Liver (tissue), 9 donors: ENCODE measurements around the gene MTCH2. TPM values are rescaled to one million over a fixed set of nuclear protein-coding genes. Genes with fewer than 3 reads are reported as not detected.

ENCODE experiments used
- DNase-seq: peaks from one replicate; pipeline ENCODE4 v3.0.0-alpha.2; 2017; ENCODE audit warnings: low spot score
- H3K27ac ChIP-seq, 2 donors: one replicate each; pipeline ENCODE4 v1.7.0; 2013; ENCODE audit warnings: inconsistent platforms in 2 of 2, low read length in 2 of 2, control low read depth in 1 of 2, low read depth in 1 of 2, mild to moderate bottlenecking in 1 of 2
- H3K27me3 ChIP-seq, 4 donors: one replicate each; pipeline versions ENCODE4 v1.6.1 to v1.7.0; 2013; ENCODE audit warnings: low read length in 3 of 4, inconsistent platforms in 1 of 4, mild to moderate bottlenecking in 1 of 4, moderate library complexity in 1 of 4; ENCODE audit not compliant: control insufficient read depth in 4 of 4, insufficient read depth in 4 of 4
- H3K36me3 ChIP-seq, 4 donors: one replicate each; pipeline versions ENCODE4 v1.6.1 to v1.7.0; 2013; ENCODE audit warnings: low read length in 3 of 4, mild to moderate bottlenecking in 3 of 4, low read depth in 1 of 4, moderate library complexity in 1 of 4; ENCODE audit not compliant: control insufficient read depth in 4 of 4, insufficient read depth in 3 of 4
- H3K4me1 ChIP-seq, 4 donors: one replicate each; pipeline versions ENCODE4 v1.6.1 to v1.7.0; 2013; ENCODE audit warnings: low read length in 3 of 4, mild to moderate bottlenecking in 3 of 4, moderate library complexity in 1 of 4; ENCODE audit not compliant: control insufficient read depth in 4 of 4, insufficient read depth in 4 of 4
- H3K4me3 ChIP-seq, 3 donors: one replicate each; pipeline versions ENCODE4 v1.6.1 to v1.7.0; 2013; ENCODE audit warnings: low read length in 3 of 3, control low read depth in 1 of 3, low read depth in 1 of 3, mild to moderate bottlenecking in 1 of 3
- H3K9ac ChIP-seq, 2 donors: one replicate each; pipeline ENCODE4 v1.7.0; 2013; ENCODE audit warnings: low read length in 2 of 2, mild to moderate bottlenecking in 2 of 2, moderate library complexity in 2 of 2, control low read depth in 1 of 2, low read depth in 1 of 2
- H3K9me3 ChIP-seq, 4 donors: one replicate each; pipeline versions ENCODE4 v1.6.1 to v1.7.0; 2013; ENCODE audit warnings: low read length in 3 of 4; ENCODE audit not compliant: control insufficient read depth in 4 of 4
- ATF3 ChIP-seq: IDR thresholded peaks from 2 replicates; pipeline ENCODE4 v1.6.1; 2016; ENCODE audit warnings: antibody characterized with exemption
- EGR1 ChIP-seq, 2 donors: IDR thresholded peaks; 2 replicates each; pipeline ENCODE4 v1.6.1; 2016 to 2018; ENCODE audit warnings: antibody characterized with exemption in 2 of 2, low read depth in 2 of 2
- FOXA2 ChIP-seq: IDR thresholded peaks from 2 replicates; pipeline ENCODE4 v1.6.1; 2016; ENCODE audit warnings: antibody characterized with exemption
- GABPA ChIP-seq, 2 donors: IDR thresholded peaks in 1 of 2; conservative IDR thresholded peaks in 1 of 2; 2 replicates each; pipeline ENCODE4 v1.6.1; 2016; ENCODE audit warnings: antibody characterized with exemption in 2 of 2, mild to moderate bottlenecking in 1 of 2, moderate library complexity in 1 of 2
- HNF4A ChIP-seq, 2 donors: conservative IDR thresholded peaks; 2 replicates each; pipeline ENCODE4 v1.6.1; 2016; ENCODE audit warnings: antibody characterized with exemption in 2 of 2, mild to moderate bottlenecking in 2 of 2
- HNF4G ChIP-seq: IDR thresholded peaks from 2 replicates; pipeline ENCODE4 v1.6.1; 2016; ENCODE audit warnings: antibody characterized with exemption
- JUND ChIP-seq, 2 donors: IDR thresholded peaks; 2 replicates each; pipeline ENCODE4 v1.6.1; 2016; ENCODE audit warnings: antibody characterized with exemption in 2 of 2
- NR2F2 ChIP-seq: IDR thresholded peaks from 2 replicates; pipeline ENCODE4 v1.6.1; 2016; ENCODE audit warnings: antibody characterized with exemption
- RAD21 ChIP-seq, 2 donors: IDR thresholded peaks; 2 replicates each; pipeline ENCODE4 v1.6.1; 2016; ENCODE audit warnings: antibody characterized with exemption in 2 of 2, mild to moderate bottlenecking in 2 of 2
- REST ChIP-seq: IDR thresholded peaks from 2 replicates; pipeline ENCODE4 v1.6.1; 2016; ENCODE audit warnings: antibody characterized with exemption, mild to moderate bottlenecking
- RXRA ChIP-seq, 2 donors: IDR thresholded peaks; 2 replicates each; pipeline ENCODE4 v1.6.1; 2017 to 2018; ENCODE audit warnings: antibody characterized with exemption in 2 of 2, mild to moderate bottlenecking in 1 of 2
- SP1 ChIP-seq: IDR thresholded peaks from 2 replicates; pipeline ENCODE4 v1.6.1; 2018; ENCODE audit warnings: antibody characterized with exemption, mild to moderate bottlenecking
- YY1 ChIP-seq: IDR thresholded peaks from 2 replicates; pipeline ENCODE4 v1.6.1; 2016; ENCODE audit warnings: antibody characterized with exemption, mild to moderate bottlenecking
- ZBTB33 ChIP-seq: IDR thresholded peaks from 2 replicates; pipeline ENCODE4 v1.6.1; 2016; ENCODE audit warnings: antibody characterized with exemption
- WGBS: extraction: QIAGEN DNeasy Blood & Tissue Kit; methylation state at CpG from one replicate; pipeline ENCODE4 v1.1.7; 2013; 5-methylcytosine and 5-hydroxymethylcytosine counted together
- polyA plus RNA-seq, 2 donors: library from polyadenylated mRNA; stranded (reverse) in 1 of 2; unstranded in 1 of 2; fragments of 200-250 nt in 1 of 2; fragments of >200 nt in 1 of 2; fragmentation: Nextera tagmentation in 1 of 2; extraction: Ambion mirVana in 1 of 2; gene quantifications; one replicate each; pipeline versions ENCODE4 v1.2.1 to v1.2.3, GENCODE V29; 2013 to 2015
- total RNA-seq, 2 donors: library from RNA; depleted of rRNA; stranded (reverse); fragments of >200 nt; gene quantifications; one replicate each; pipeline ENCODE4 v1.2.3, GENCODE V29; 2014
- donor health status: healthy.
- donor health status: healthy.
- donor health status: healthy.
- donor health status: healthy.
- donor health status: healthy.

MTCH2 gene
- total and polyA plus RNA-seq, 4 donors, result 62.5 to 304 (median 126) TPM

GRCh38 chr11:47603295-47603694, 39.1 kb downstream of the MTCH2 start:
- no peaks in the 10 kb centered on the region for H3K4me1 ChIP-seq

GRCh38 chr11:47599902-47600301, 42.5 kb downstream of the MTCH2 start:
- 75% methylated on average over 4 of the region's 4 CpGs for WGBS
- Histone ChIP-seq H3K36me3 (no peaks in the 10 kb centered on the region), H3K27ac (no peak overlapping the region), H3K9me3 (no peaks in the 10 kb centered on the region), H3K27me3 (no peaks in the 10 kb centered on the region), H3K9ac (no peak overlapping the region), H3K4me1 (no peaks in the 10 kb centered on the region), H3K4me3 (no peak overlapping the region)
- TF ChIP-seq HNF4A (conservative IDR thresholded peaks at IDR 0.05) (no peak), RAD21 (IDR thresholded peaks at IDR 0.05) (no peak), EGR1 (IDR thresholded peaks at IDR 0.05; ENCODE audit: low read depth in 2 of 2) (no peak), YY1 (no peak), JUND (IDR thresholded peaks at IDR 0.05) (no peak), ZBTB33 (no peak), ATF3 (no peak), NR2F2 (no peak), SP1 (no peak), GABPA (IDR thresholded peaks at IDR 0.05 in 1 of 2, conservative IDR thresholded peaks at IDR 0.05 in 1 of 2) (no peak), RXRA (IDR thresholded peaks at IDR 0.05) (no peak), REST (no peak), HNF4G (no peak)
- no peak for DNase-seq

More at GRCh38 chr11:47603295-47603694, 39.1 kb downstream of the MTCH2 start:
- no peak overlapping the region for H3K9ac ChIP-seq
- H3K27me3 ChIP-seq, result no peaks in the 10 kb centered on the region
- 95% methylated on average over 4 of the region's 4 CpGs for WGBS
- H3K4me3 ChIP-seq, result no peak overlapping the region
- DNase-seq, result no peak
- TF ChIP-seq GABPA (IDR thresholded peaks at IDR 0.05 in 1 of 2, conservative IDR thresholded peaks at IDR 0.05 in 1 of 2), result no peak
- TF ChIP-seq HNF4A (conservative IDR thresholded peaks at IDR 0.05), result no peak
- no peak for TF ChIP-seq YY1
- no peak for TF ChIP-seq FOXA2
- peaks cover 0 to 5% (median 0%) of the 10 kb centered on the region in 4 donors for H3K36me3 ChIP-seq
- H3K9me3 ChIP-seq, result no peaks in the 10 kb centered on the region
- H3K27ac ChIP-seq, result no peak overlapping the region

- H3K9me3 ChIP-seq, result no peaks in the 10 kb centered on the region
- no peak overlapping the region for H3K9ac ChIP-seq
- H3K4me3 ChIP-seq, result no peak overlapping the region
- no peak overlapping the region for H3K27ac ChIP-seq
- no peak for DNase-seq
- no peaks in the 10 kb centered on the region for H3K36me3 ChIP-seq
- H3K27me3 ChIP-seq, result peaks cover 0 to 7% (median 2%) of the 10 kb centered on the region in 4 donors
- peaks cover 0 to 6% (median 2%) of the 10 kb centered on the region in 4 donors for H3K4me1 ChIP-seq
- 94% methylated on average over 1 of the region's 1 CpG for WGBS
- TF ChIP-seq REST (no peak), NR2F2 (no peak), ZBTB33 (no peak)
Observed at GRCh38 chr11:47595967-47596366, 46.4 kb downstream of the MTCH2 start.
